ENCODE results near the gene LRRC26. TPM values are rescaled to one million over a fixed set of nuclear protein-coding genes. Genes with fewer than 3 reads are reported as not detected.
"Not testable (repeated sequence)": the region's sequence is repeated elsewhere in the genome, so short reads cannot be mapped to it uniquely, and the experiment has no call there.

LRRC26 gene
- total RNA-seq, 2 donors from 2014 or later = not detected

GRCh38 chr9:137138722-137139467 is 31.0 kb downstream of the LRRC26 start, which contains the start of gene GRIN1:
Gene GRIN1, plus strand, starts transcription at chr9:137139154. Its CDS starts 333 bp downstream, at chr9:137139487.
- Histone ChIP-seq H3K36me3 (no peaks in the 10 kb centered on the region), H3K4me3 (no peak within 1 kb of the TSS), H3K27ac (no peak within 1 kb of the TSS), H3K9me3 (no peaks in the 10 kb centered on the region), H3K27me3 (replicated peaks; ENCODE audit: insufficient read depth) (peaks cover 26% of the 10 kb centered on the region), H3K4me1 (ENCODE audit: control insufficient read depth in 1 of 2, low read depth in 2 of 2) (peaks cover 0 to 3% of the 10 kb centered on the region in 2 donors)
- no peak for TF ChIP-seq CTCF (IDR thresholded peaks at IDR 0.05)
- ATAC-seq (ENCODE audit: insufficient number of reproducible peaks, low FRiP score, low read depth) (no peak), DNase-seq (ENCODE audit: low spot score) (no peak)

- DNase-seq (ENCODE audit: low spot score) (no peak), ATAC-seq (ENCODE audit: insufficient number of reproducible peaks, low FRiP score, low read depth) (no peak)
- Histone ChIP-seq H3K27ac (no peak overlapping the region), H3K9me3 (no peaks in the 10 kb centered on the region), H3K4me3 (no peak overlapping the region), H3K4me1 (ENCODE audit: control insufficient read depth in 1 of 2, low read depth in 2 of 2) (peaks cover 0 to 3% of the 10 kb centered on the region in 2 donors), H3K36me3 (no peaks in the 10 kb centered on the region), H3K27me3 (replicated peaks; ENCODE audit: insufficient read depth) (peaks cover 26% of the 10 kb centered on the region)
- TF ChIP-seq CTCF (IDR thresholded peaks at IDR 0.05) = no peak
These were observed 31.7 kb downstream of the LRRC26 start for GRCh38 chr9:137138058-137138721.

- Histone ChIP-seq H3K36me3 (no peaks in the 10 kb centered on the region), H3K27me3 (replicated peaks; ENCODE audit: insufficient read depth) (peaks cover 26% of the 10 kb centered on the region), H3K4me1 (ENCODE audit: control insufficient read depth in 1 of 2, low read depth in 2 of 2) (peaks cover 0 to 3% of the 10 kb centered on the region in 2 donors), H3K27ac (no peak overlapping the region), H3K4me3 (no peak overlapping the region), H3K9me3 (no peaks in the 10 kb centered on the region)
- TF ChIP-seq CTCF (IDR thresholded peaks at IDR 0.05) = no peak
- DNase-seq (ENCODE audit: low spot score) = no peak
- ATAC-seq (ENCODE audit: insufficient number of reproducible peaks, low FRiP score, low read depth) = no peak
These were observed 32.8 kb downstream of the LRRC26 start for GRCh38 chr9:137136881-137137607.

- ATAC-seq (ENCODE audit: insufficient number of reproducible peaks, low FRiP score, low read depth) (no peak), DNase-seq (ENCODE audit: low spot score) (no peak)
- Histone ChIP-seq H3K27ac (no peak overlapping the region), H3K36me3 (no peaks in the 10 kb centered on the region), H3K4me1 (ENCODE audit: control insufficient read depth in 1 of 2, low read depth in 2 of 2) (peaks cover 0 to 3% of the 10 kb centered on the region in 2 donors), H3K4me3 (no peak overlapping the region), H3K27me3 (replicated peaks; ENCODE audit: insufficient read depth) (peaks cover 26% of the 10 kb centered on the region), H3K9me3 (no peaks in the 10 kb centered on the region)
- TF ChIP-seq CTCF (IDR thresholded peaks at IDR 0.05) = no peak
These were observed 33.5 kb downstream of the LRRC26 start for GRCh38 chr9:137136261-137136880.

GRCh38 chr9:137135154-137135553 is 34.7 kb downstream of the LRRC26 start:
- H3K27me3 ChIP-seq (replicated peaks; ENCODE audit: insufficient read depth) = peaks cover 18% of the 10 kb centered on the region
- not testable (repeated sequence) for DNase-seq (ENCODE audit: low spot score)

More at GRCh38 chr9:137135154-137135553, 34.7 kb downstream of the LRRC26 start:
- not testable (repeated sequence) for H3K27ac ChIP-seq; H3K36me3 ChIP-seq; H3K4me3 ChIP-seq; ATAC-seq (ENCODE audit: insufficient number of reproducible peaks, low FRiP score, low read depth); H3K4me1 ChIP-seq (ENCODE audit: control insufficient read depth in 1 of 2, low read depth in 2 of 2); H3K9me3 ChIP-seq

All from thoracic aorta (tissue), 2 donors.